GM20431 (cell line): ENCODE data around the gene DIPK1C.

ENCODE experiments used
- in situ Hi-C: fragments of 300-500 bp; cut with MseI, MboI; formaldehyde crosslinking; loops from one replicate; pipeline ENCODE4 v1.15.0; 2020; ENCODE audit warnings: low sequenced_read_pairs; ENCODE audit not compliant: unreplicated experiment

DIPK1C gene

DNA sequence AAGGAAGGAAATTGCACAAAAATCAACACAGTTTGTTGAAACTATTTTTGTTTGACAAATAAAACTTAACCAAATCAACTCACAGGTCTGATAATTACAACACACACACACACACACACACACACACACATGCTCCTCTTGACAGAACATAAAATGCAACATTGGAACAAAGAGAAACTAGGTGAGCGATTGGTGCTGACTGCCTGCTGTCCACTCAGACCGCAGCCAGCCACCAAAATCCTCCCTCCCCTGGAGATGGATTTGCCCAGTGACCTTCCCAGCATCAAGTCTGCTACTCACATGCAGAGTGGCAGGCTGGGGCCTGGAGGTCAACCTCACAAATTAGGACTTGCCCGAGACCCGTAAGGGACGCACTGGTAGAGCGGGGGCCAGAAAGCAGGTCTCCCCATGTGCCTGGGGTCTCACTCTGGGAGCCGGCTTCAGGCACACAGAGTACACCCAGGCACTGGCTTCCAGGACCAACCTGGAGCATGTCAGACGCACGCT lies 61.4 kb downstream of the DIPK1C start:
- in situ Hi-C loops = no loop called here

DNA sequence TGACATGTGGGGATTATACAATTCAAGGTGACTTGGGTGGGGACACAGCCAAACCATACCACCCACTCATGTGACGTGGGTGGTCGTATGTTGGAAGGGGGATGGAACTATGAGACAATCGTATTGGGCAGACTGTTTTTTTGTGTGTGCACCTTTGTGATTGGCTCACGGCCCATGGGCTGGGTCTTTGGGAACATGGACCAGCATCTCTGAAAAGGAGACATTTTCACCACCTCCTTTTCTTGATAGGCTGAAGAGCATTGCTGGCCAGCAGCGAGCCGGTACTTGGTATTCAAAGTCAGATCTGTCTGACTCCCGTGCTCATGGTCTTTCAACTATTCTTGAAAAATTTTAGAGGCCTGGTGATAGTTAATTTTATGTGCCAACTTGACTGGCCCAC lies 62.1 kb downstream of the DIPK1C start:
- in situ Hi-C loops = no loop called here

DNA sequence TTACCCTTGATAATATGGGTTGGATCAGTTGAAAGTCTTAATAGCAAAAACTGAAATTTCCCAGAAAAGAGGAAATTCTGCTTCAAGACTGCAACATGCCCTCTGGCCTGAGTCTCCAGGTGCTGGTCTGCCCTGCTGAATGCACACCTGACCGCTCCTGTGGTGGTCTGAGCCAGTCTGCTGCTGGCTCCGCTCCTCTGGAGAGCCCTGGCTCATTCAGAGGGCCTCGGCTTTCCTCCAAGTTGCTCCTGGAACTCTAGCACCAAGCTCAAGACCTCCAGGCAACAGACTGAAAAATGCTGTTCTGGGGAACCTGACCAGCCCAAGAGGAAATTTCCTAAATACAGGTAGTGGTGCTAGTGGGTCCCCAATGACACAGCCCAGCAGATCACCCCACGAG lies 64.8 kb downstream of the DIPK1C start:
- in situ Hi-C loops = no loop called here

DNA sequence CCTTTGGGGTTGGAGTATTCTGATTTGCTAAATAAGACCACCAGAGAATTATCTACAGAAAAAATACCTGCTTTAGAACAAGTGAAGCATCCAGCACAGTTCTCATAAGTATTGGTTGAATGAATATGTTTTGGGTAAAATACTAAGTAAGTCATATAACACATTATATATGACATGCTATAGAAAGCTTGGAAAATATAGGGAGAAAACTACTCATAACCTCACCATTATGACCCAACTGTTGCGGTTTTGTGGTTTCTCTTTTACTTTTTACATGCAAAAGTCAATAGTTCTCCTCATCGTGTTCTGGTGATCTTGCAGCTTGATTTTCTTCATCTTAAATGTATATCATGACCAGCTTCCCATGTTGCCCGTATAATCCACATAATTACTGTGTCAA lies 66.2 kb downstream of the DIPK1C start:
- in situ Hi-C loops = no loop called here

DNA sequence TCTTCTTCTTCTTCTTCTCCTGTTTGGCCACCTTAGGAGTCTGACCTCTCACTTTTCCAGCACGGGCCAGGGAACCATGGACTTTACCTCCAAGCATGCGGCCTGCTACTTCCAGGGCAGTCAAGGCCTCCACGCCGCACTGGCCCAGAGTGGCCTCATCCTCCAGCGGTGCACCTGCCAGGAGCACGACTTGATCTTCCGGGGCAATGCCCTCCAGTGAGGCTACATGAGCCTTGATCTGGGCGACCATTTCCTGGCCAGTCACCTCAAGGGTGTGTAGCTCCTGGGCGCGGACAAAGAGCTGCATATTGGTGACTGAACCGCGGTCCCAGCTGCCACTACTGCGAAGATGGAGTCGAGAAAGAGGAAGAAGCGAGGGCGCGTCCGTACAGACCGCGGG lies 67.1 kb downstream of the DIPK1C start:
- in situ Hi-C loops = no loop called here

DNA sequence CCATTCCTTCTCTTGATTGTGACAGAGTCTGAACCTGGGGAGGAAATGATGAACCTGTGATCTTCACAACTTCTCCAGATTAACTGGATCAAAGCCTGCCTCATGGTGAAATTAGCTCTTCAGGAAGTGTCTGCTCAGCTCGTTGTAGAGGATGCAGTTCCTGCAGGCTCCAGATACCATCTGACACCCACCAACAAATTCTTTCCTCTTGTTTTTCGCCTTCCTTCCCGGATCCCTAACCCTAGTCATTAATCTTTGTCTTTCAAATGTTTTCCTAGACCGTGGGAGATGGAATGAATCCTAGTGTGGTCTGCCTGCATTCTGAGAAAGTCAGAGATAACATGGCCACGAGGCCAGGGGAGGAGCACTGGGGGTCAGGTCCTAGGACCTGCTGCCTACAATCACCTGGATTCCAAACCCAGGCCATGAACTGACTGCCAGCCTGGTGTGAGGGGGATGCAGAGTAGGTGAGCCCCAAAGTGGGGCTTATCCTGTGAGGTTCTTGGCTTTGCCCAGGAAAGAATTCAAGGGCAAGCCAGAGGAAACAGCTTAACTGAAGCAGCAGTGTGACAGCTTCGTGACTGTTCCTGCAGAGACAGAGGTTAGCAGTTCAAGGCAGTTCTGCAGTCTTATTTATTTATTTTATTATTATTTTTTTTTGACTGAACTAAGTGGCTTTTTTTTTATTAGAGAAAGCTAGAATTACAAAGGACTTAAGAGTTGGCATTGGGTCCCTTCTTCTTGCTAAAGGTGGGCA lies 67.8 kb downstream of the DIPK1C start:
- in situ Hi-C loops = no loop called here

DNA sequence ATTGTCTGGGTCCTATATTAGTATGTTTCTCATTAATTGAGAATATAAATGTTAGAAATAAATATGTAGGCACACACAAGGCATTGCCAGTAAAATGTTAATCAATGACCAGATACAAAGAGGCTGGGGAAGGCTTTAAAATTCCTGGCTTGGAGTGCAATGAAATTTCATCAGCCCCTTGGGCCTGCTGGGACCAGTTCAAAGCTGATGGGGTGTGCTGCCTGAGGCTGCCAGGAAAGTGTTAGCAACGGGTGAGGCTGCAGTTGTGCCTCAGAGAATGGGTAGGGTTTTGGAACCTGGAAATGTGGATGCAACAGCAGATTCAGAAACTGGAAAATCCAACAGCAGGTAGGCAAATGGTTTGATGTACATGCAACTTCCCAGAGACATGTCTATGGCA lies 68.9 kb downstream of the DIPK1C start:
- in situ Hi-C loops = no loop called here

DNA sequence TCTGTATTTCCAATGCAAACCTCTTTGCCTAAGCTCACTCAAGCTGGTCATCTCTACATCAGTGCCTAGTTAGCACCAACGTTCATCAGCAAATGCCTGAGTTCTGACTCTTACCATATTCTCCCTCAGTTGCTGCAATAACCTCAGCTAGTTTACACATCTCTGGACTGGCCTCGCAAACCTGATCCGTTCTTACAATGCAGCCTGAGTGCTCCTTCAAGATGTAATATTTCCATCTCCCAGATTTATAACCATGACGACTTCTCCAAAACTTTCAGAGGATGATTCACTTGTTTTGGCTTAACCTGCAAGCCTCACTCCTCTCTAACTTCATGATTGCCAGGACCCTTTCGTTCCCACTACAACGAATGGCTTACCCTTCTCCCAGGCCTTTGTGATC lies 69.7 kb downstream of the DIPK1C start:
- in situ Hi-C loops = no loop called here
